Esophagus squamous epithelium (tissue), 5 donors: ENCODE results near the gene COPS7B. TPM values are rescaled to one million over a fixed set of nuclear protein-coding genes. Genes with fewer than 3 reads are reported as not detected.
"Not testable (repeated sequence)": the region's sequence is repeated elsewhere in the genome, so short reads cannot be mapped to it uniquely, and the experiment has no call there.

ENCODE experiments used
- DNase-seq: peaks from one replicate; lab custom pipeline; 2025; lab: John Stamatoyannopoulos, UW
- H3K27ac ChIP-seq, 4 donors: fragments of 200-600 bp; sonication (generic); one replicate each; pipeline ENCODE4 v1.5.1; 2016 to 2019; ENCODE audit warnings: mild to moderate bottlenecking in 1 of 4
- H3K27me3 ChIP-seq, 4 donors: fragments of 200-600 bp; sonication (generic); 1 replicate in 3 of 4; 2 replicates in 1 of 4; pipeline versions ENCODE4 v1.5.1 to v1.6.0; 2017 to 2021; ENCODE audit warnings: antibody characterized with exemption in 1 of 4
- H3K36me3 ChIP-seq, 3 donors: fragments of 200-600 bp; sonication (generic); one replicate each; pipeline ENCODE4 v1.5.1; 2016 to 2019
- H3K4me1 ChIP-seq, 3 donors: fragments of 200-600 bp; sonication (generic); one replicate each; pipeline ENCODE4 v1.5.1; 2017 to 2019
- H3K4me3 ChIP-seq, 4 donors: fragments of 200-600 bp; sonication (generic); 1 replicate in 3 of 4; 2 replicates in 1 of 4; pipeline ENCODE4 v1.5.1; 2016 to 2019; ENCODE audit warnings: mild to moderate bottlenecking in 2 of 4, moderate library complexity in 1 of 4
- H3K9me3 ChIP-seq, 3 donors: fragments of 200-600 bp; sonication (generic); one replicate each; pipeline ENCODE4 v1.5.1; 2016 to 2019
- POLR2A ChIP-seq, 4 donors: fragments of 450-650 bp; IDR thresholded peaks; one replicate each; pipeline ENCODE4 v1.6.1; 2017; ENCODE audit warnings: antibody characterized with exemption in 4 of 4, mild to moderate bottlenecking in 4 of 4, moderate library complexity in 3 of 4
- WGBS, 2 donors: methylation state at CpG; one replicate each; pipeline ENCODE4 v1.1.5; 2018; 5-methylcytosine and 5-hydroxymethylcytosine counted together
- intact Hi-C: fragments of 100-400 bp; cut with DNase I; formaldehyde crosslinking; loops from one replicate; pipeline ENCODE4 v1.15.0; 2022
- total RNA-seq, 4 donors: library from RNA; depleted of rRNA; stranded (reverse); fragments of >200 nt; gene quantifications; one replicate each; pipeline ENCODE4 v1.1.0, GENCODE V29; 2016
- TF ChIP-seq, protein P1 (sequence below), 6 experiments: fragments of 450-650 bp in 4 of 6; fragments of 200-600 bp in 2 of 6; sonication (generic) in 2 of 6; IDR thresholded peaks; one replicate each; pipeline ENCODE4 v1.5.1; 2016 to 2019; ENCODE audit warnings: antibody characterized with exemption in 6 of 6, mild to moderate bottlenecking in 4 of 6, moderate library complexity in 4 of 6
- donor health status: DM: yes; HTN: yes; CAD: no.

Gene COPS7B
- 10 to 100 TPM; 10.7 to 23.2 (median 22.1) TPM for total RNA-seq

DNA sequence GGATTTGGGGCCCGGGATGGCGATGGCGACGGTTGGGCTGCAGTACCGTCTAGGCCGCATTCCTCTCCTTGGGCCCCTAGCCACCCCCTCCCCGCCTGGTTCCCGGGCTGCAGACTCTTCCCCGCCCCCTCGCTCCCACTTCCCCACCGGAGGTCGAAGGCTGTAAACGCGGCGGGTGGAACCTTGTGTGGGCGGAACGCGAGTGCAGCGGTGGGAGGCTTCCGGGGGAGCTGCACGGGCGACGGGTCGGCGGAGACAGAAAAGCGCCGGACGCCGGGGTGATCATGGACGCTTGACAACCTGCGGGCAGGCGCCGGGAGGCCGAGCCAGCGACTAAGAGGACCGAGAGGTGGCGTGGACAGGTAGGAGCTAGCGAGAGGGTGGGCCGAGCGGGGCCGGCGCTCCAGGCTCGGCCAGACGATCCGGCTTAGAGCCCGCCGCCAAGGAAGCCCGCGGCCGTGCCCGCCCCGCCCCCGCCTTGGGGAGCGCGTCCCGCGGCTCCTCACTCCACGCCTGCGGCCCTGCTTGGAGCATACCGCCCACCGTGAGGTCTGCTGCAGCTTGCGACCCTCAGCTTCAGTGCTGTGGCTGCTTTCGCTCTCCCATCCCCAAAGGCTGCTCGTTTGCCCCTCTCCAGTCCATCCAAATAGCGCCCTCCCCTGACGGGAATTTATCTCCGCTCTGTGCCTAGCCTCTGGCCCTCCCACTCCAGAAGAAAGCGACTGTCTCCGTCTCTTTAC lies at the start of gene COPS7B:
TSS of gene COPS7B (plus strand) at position 269 of the 740 bp plus-strand sequence. CDS start 2,126 bp downstream, outside the sequence.
- peak within 1 kb of the TSS; percentile 71 to 82 (median 78) for H3K27ac ChIP-seq
- peak in 1 of 4 donors; percentile 22 for TF ChIP-seq POLR2A (IDR thresholded peaks at IDR 0.05)
- TF ChIP-seq, protein P1, sequence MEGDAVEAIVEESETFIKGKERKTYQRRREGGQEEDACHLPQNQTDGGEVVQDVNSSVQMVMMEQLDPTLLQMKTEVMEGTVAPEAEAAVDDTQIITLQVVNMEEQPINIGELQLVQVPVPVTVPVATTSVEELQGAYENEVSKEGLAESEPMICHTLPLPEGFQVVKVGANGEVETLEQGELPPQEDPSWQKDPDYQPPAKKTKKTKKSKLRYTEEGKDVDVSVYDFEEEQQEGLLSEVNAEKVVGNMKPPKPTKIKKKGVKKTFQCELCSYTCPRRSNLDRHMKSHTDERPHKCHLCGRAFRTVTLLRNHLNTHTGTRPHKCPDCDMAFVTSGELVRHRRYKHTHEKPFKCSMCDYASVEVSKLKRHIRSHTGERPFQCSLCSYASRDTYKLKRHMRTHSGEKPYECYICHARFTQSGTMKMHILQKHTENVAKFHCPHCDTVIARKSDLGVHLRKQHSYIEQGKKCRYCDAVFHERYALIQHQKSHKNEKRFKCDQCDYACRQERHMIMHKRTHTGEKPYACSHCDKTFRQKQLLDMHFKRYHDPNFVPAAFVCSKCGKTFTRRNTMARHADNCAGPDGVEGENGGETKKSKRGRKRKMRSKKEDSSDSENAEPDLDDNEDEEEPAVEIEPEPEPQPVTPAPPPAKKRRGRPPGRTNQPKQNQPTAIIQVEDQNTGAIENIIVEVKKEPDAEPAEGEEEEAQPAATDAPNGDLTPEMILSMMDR (IDR thresholded peaks at IDR 0.05): peak in 4 of 6 experiments; percentile 8 to 46 (median 30)
- peak within 1 kb of the TSS; percentile 81 to 99 (median 92) for H3K4me3 ChIP-seq
- peak; percentile 31 for DNase-seq
- intact Hi-C loops: loop anchor here (10.0 kb wide), 1 partner anchor 112 kb away; no protein-coding TSS in a partner anchor
- peaks cover 2 to 31% (median 6%) of the 10 kb centered on the region in 3 donors for H3K36me3 ChIP-seq
- no peaks in the 10 kb centered on the region for H3K9me3 ChIP-seq
- H3K27me3 ChIP-seq: no peaks in the 10 kb centered on the region
- H3K4me1 ChIP-seq: peaks cover 25 to 64% (median 37%) of the 10 kb centered on the region in 3 donors
- 3 to 4% methylated on average over 5 to 13 of the region's 69 CpGs for WGBS, 2 donors

DNA sequence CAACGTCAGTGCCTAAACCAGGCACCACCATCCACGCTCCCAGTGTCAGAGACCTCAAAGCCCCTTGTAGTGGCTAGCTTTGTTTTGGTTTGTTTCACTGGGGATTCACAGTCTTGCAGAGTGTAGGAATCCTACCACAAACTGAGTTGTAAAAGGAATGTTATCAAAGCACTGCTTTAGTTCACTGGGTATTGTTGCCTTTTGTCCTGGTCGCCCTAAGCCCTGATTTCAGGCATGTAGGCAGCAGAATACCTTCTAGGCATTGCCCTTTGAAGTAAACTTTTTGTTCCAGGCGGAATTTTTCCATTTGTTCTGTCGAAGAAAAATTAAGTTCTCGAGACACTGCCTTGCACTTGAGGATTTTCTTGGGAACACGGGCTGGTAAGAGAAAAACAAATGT lies 48.5 kb upstream of the COPS7B start:
- Histone ChIP-seq H3K4me3 (no peak overlapping the region), H3K4me1 (no peaks in the 10 kb centered on the region), H3K27me3 (no peaks in the 10 kb centered on the region), H3K27ac (no peak overlapping the region), H3K36me3 (peaks cover 0 to 53% (median 0%) of the 10 kb centered on the region in 3 donors), H3K9me3 (no peaks in the 10 kb centered on the region)
- WGBS, 2 donors: 87 to 93% methylated on average over 6 to 7 of the region's 7 CpGs
- DNase-seq: no peak
- intact Hi-C loops: no loop called here
- TF ChIP-seq, protein P1 (IDR thresholded peaks at IDR 0.05): no peak
- no peak for TF ChIP-seq POLR2A (IDR thresholded peaks at IDR 0.05)

DNA sequence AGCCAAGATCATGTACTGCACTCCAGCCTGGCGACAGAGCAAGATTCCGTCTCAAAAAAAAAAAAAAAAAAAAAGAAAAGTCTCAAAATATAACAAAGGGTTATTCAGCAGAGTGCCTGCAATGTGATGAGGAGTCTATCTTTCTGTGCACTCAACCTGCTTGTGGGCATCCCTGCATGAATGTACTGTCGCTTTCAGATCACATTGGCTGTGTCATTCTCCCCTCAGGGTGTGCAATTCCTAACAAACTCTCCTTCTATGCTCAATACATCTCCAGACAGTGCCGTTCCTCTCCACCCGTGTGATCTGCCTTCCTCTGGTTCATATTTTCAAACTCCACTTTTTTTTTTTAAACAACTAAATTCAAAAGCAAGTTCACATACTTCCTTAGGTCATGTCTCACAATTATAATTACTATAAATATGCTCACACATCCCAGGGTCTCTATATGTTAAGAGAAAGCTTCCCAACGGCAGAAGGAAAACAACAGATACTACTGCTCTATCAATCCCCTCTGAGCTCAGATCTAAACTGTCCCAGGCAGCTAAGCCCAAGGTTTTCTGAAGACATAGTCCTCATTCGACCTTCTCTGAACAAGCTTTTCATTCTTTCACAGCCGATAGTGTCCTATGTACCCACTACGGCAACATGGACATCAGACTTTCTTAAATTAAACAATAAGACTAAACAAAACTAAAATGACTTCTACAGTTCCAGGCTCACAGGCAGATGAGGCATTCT lies 42.7 kb upstream of the COPS7B start:
- Histone ChIP-seq H3K36me3 (peaks cover 0 to 9% (median 0%) of the 10 kb centered on the region in 3 donors), H3K4me3 (no peak overlapping the region), H3K9me3 (no peaks in the 10 kb centered on the region), H3K27me3 (no peaks in the 10 kb centered on the region), H3K4me1 (no peaks in the 10 kb centered on the region), H3K27ac (no peak overlapping the region)
- 49 to 58% methylated on average over 9 of the region's 9 CpGs for WGBS, 2 donors
- no peak for TF ChIP-seq POLR2A (IDR thresholded peaks at IDR 0.05)
- TF ChIP-seq, protein P1 (IDR thresholded peaks at IDR 0.05): no peak
- DNase-seq: no peak
- intact Hi-C loops: no loop called here

DNA sequence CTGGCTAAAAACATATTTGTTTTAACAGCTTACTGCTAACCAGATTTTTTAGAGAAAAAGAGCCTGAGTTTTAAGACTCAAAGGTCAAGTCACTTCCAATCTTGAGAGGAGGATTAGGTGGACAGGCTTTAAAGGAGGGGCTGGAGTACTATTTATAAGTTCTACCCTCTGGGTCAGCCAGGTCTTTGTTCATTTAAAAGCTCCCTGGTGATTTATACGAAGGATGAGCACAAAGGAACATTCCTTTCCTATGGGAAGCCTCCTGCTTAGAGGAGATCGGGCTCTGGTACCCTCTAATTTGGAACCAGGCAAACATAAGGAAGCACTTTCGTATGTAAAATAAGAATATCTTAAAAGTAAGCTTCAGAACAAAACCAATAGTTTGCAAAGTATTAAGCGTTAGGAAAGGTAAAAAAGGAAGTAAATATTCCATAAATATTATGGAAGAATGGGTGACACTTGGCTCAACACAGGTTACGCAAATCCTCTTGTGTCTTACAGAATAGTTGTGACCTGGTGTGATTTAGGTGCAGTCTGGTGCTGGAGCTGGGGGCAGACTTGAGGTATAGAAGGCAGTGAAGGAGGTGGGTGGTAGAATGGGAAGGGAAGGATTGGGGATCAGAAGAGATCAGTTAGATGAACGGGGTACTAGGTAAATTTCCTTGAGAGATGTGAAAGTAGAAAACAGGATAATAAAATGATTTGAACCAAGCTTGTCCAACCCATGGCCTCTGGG lies 40.8 kb upstream of the COPS7B start:
- Histone ChIP-seq H3K9me3 (no peaks in the 10 kb centered on the region), H3K4me1 (no peaks in the 10 kb centered on the region), H3K4me3 (no peak overlapping the region), H3K27ac (no peak overlapping the region), H3K36me3 (no peaks in the 10 kb centered on the region), H3K27me3 (no peaks in the 10 kb centered on the region)
- DNase-seq: no peak
- no peak for TF ChIP-seq POLR2A (IDR thresholded peaks at IDR 0.05)
- TF ChIP-seq, protein P1 (IDR thresholded peaks at IDR 0.05): no peak
- intact Hi-C loops: no loop called here
- WGBS, 2 donors: 75 to 80% methylated on average over 6 of the region's 6 CpGs

DNA sequence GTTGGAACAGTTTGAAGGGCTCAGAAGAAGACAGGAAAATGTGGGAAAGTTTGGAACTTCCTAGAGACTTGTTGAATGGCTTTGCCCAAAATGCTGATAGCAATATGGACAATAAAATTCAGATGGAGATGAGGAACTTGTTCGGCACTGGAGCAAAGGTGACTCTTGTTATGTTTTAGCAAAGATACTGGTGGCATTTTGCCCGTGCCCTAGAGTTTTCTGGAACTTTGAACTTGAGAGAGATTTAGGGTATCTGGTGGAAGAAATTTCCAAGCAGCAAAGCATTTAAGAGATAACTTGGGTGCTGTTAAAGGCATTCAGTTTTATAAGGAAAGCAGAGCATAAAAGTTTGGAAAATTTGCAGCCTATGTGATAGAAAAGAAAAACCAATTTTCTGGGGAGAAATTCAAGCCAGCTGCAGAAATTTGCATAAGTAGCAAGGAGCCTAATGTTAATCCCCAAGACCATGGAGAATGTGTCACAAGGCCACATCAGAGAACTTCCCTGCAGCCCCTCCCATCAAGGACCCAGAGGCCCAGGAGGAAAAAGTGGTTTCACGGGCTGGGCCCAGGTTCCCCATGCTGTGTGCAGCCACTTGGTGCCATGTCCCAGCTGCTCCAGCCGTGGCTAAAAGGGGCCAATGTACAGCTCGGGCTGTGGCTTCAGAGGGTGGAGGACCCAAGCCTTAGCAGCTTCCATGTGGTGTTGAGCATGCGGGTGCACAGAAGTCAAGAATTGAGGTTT lies 37.9 kb upstream of the COPS7B start:
- H3K27me3 ChIP-seq, H3K36me3 ChIP-seq, DNase-seq, intact Hi-C loops, H3K9me3 ChIP-seq, H3K27ac ChIP-seq, H3K4me3 ChIP-seq, H3K4me1 ChIP-seq: not testable (repeated sequence)
- 86 to 89% methylated on average over 5 to 6 of the region's 6 CpGs for WGBS, 2 donors

DNA sequence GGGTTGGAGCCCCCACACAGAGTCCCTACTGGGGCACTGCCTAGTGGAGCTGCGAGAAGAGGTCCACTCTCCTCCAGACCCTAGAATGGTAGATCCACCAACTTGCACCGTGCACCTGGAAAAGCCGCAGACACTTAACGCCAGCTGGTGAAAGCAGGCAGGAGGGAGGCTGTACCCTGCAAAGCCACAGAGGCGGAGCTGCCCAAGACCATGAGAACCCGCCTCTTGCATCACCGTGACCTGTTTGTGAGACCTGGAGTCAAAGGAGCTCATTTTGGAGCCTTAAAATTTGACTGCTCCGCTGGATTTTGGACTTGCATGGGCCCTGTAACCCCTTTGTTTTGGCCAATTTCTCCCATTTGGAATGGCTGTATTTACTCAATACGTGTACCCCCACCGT lies 37.2 kb upstream of the COPS7B start:
- H3K27ac ChIP-seq, H3K4me3 ChIP-seq, intact Hi-C loops, H3K36me3 ChIP-seq, DNase-seq, H3K4me1 ChIP-seq, H3K27me3 ChIP-seq, H3K9me3 ChIP-seq: not testable (repeated sequence)
- 86 to 93% methylated on average over 3 to 6 of the region's 10 CpGs for WGBS, 2 donors
